Nephron progenitor cell (in vitro differentiated cells): ENCODE results near the gene MRFAP1L1.
A peak's percentile ranks its signal among the peaks of the same experiment; 100 is the strongest.

Experiments
- DNase-seq: peaks from one replicate; pipeline ENCODE4 v3.0.0; 2021
- H3K27ac Mint-ChIP-seq: 2 replicates; pipeline ENCODE4 v1.8.0; 2021; ENCODE audit warnings: mild to moderate bottlenecking, moderate library complexity, mixed read lengths
- H3K27me3 Mint-ChIP-seq: 2 replicates; pipeline ENCODE4 v1.8.0; 2021; ENCODE audit warnings: mild to moderate bottlenecking, low read depth, mixed read lengths; ENCODE audit not compliant: poor library complexity
- H3K36me3 Mint-ChIP-seq: 2 replicates; pipeline ENCODE4 v1.8.0; 2021; ENCODE audit warnings: low read depth, mixed read lengths
- H3K4me1 Mint-ChIP-seq: 2 replicates; pipeline ENCODE4 v1.8.0; 2021; ENCODE audit warnings: mixed read lengths
- H3K4me3 Mint-ChIP-seq: 2 replicates; pipeline ENCODE4 v1.8.0; 2021; ENCODE audit warnings: mild to moderate bottlenecking, moderate library complexity, mixed read lengths
- H3K9me3 Mint-ChIP-seq: 2 replicates; pipeline ENCODE4 v1.8.0; 2021; ENCODE audit warnings: mild to moderate bottlenecking, moderate library complexity, mixed read lengths
- CTCF ChIP-seq: fragments of 200-600 bp; sonication (generic); IDR thresholded peaks from 2 replicates; pipeline ENCODE4 v1.5.0; 2021; ENCODE audit warnings: antibody characterized with exemption

The MRFAP1L1 gene

GRCh38 chr4:6748286-6748685, 38.6 kb upstream of the MRFAP1L1 start:
- DNase-seq, result no peak
- TF ChIP-seq CTCF, result no peak
- Mint-ChIP-seq H3K27me3 (no peaks in the 10 kb centered on the region), H3K4me3 (no peak overlapping the region), H3K9me3 (peaks cover 11% of the 10 kb centered on the region), H3K27ac (no peak overlapping the region), H3K36me3 (no peaks in the 10 kb centered on the region), H3K4me1 (peaks cover 44% of the 10 kb centered on the region)

- TF ChIP-seq CTCF, result no peak
- Mint-ChIP-seq H3K9me3 (peaks cover 11% of the 10 kb centered on the region), H3K27ac (peak overlapping the region; percentile 34), H3K27me3 (peaks cover 3% of the 10 kb centered on the region), H3K4me3 (no peak overlapping the region), H3K4me1 (peaks cover 44% of the 10 kb centered on the region), H3K36me3 (no peaks in the 10 kb centered on the region)
- no peak for DNase-seq
Observed at GRCh38 chr4:6747294-6748051, 37.8 kb upstream of the MRFAP1L1 start.

GRCh38 chr4:6746721-6747293, 37.1 kb upstream of the MRFAP1L1 start:
- H3K27me3 Mint-ChIP-seq, result peaks cover 3% of the 10 kb centered on the region
- H3K4me1 Mint-ChIP-seq, result peaks cover 43% of the 10 kb centered on the region
- H3K36me3 Mint-ChIP-seq, result no peaks in the 10 kb centered on the region
- H3K9me3 Mint-ChIP-seq, result peaks cover 11% of the 10 kb centered on the region
- no peak for DNase-seq
- no peak overlapping the region for H3K4me3 Mint-ChIP-seq
- no peak for TF ChIP-seq CTCF
- H3K27ac Mint-ChIP-seq, result no peak overlapping the region

GRCh38 chr4:6742989-6743388, 33.3 kb upstream of the MRFAP1L1 start:
- TF ChIP-seq CTCF, result no peak
- Mint-ChIP-seq H3K4me1 (peaks cover 18% of the 10 kb centered on the region), H3K4me3 (no peak overlapping the region), H3K9me3 (peaks cover 30% of the 10 kb centered on the region), H3K36me3 (no peaks in the 10 kb centered on the region), H3K27ac (no peak overlapping the region), H3K27me3 (peaks cover 3% of the 10 kb centered on the region)
- no peak for DNase-seq

GRCh38 chr4:6742507-6742906, 32.8 kb upstream of the MRFAP1L1 start:
- H3K4me1 Mint-ChIP-seq, result peaks cover 14% of the 10 kb centered on the region
- peaks cover 3% of the 10 kb centered on the region for H3K27me3 Mint-ChIP-seq
- H3K27ac Mint-ChIP-seq, result no peak overlapping the region
- no peak for DNase-seq
- H3K36me3 Mint-ChIP-seq, result no peaks in the 10 kb centered on the region
- peaks cover 30% of the 10 kb centered on the region for H3K9me3 Mint-ChIP-seq
- H3K4me3 Mint-ChIP-seq, result no peak overlapping the region
- no peak for TF ChIP-seq CTCF

GRCh38 chr4:6740347-6740746, 30.7 kb upstream of the MRFAP1L1 start:
- no peak for DNase-seq
- TF ChIP-seq CTCF, result no peak
- H3K27me3 Mint-ChIP-seq, result peaks cover 3% of the 10 kb centered on the region
- H3K36me3 Mint-ChIP-seq, result no peaks in the 10 kb centered on the region
- no peak overlapping the region for H3K27ac Mint-ChIP-seq
- no peaks in the 10 kb centered on the region for H3K4me1 Mint-ChIP-seq
- H3K9me3 Mint-ChIP-seq, result peaks cover 26% of the 10 kb centered on the region
- H3K4me3 Mint-ChIP-seq, result no peak overlapping the region
